H1 (cell line): Measurements from ENCODE around the gene OR52E2.

Source experiments
- ATF2 ChIP-seq: IDR thresholded peaks from 2 replicates; pipeline ENCODE4 v1.6.1; 2012; ENCODE audit warnings: low read length, inconsistent platforms
- CTCF ChIP-seq, 3 experiments: IDR thresholded peaks; 1 replicate in 2 of 3; 2 replicates in 1 of 3; pipeline versions ENCODE4 v1.5.1 to v1.6.1; 2011; ENCODE audit warnings: low read length in 3 of 3, mild to moderate bottlenecking in 3 of 3, inconsistent platforms in 2 of 3, low read depth in 1 of 3, moderate library complexity in 1 of 3; ENCODE audit not compliant: insufficient read depth in 1 of 3; ENCODE audit errors: control extremely low read depth in 1 of 3
- EGR1 ChIP-seq: IDR thresholded peaks from 2 replicates; pipeline ENCODE4 v1.6.1; 2011; ENCODE audit warnings: low read depth, low read length, borderline replicate concordance
- EP300 ChIP-seq, 2 experiments: IDR thresholded peaks; 1 replicate in 1 of 2; 2 replicates in 1 of 2; pipeline ENCODE4 v1.6.1; 2011 to 2012; ENCODE audit warnings: low read depth in 2 of 2, low read length in 2 of 2, mild to moderate bottlenecking in 2 of 2, borderline replicate concordance in 1 of 2, inconsistent platforms in 1 of 2, moderate library complexity in 1 of 2
- EZH2 ChIP-seq: fragments of 200-600 bp; sonication (generic); IDR thresholded peaks from 2 replicates; pipeline ENCODE4 v1.7.1; 2012; ENCODE audit warnings: low read depth, mild to moderate bottlenecking, moderate library complexity, low read length, inconsistent platforms; ENCODE audit not compliant: severe bottlenecking
- FOSL1 ChIP-seq: IDR thresholded peaks from 2 replicates; pipeline ENCODE4 v1.6.1; 2011; ENCODE audit warnings: mild to moderate bottlenecking, low read depth, low read length, moderate library complexity; ENCODE audit not compliant: insufficient read depth
- GTF2F1 ChIP-seq: IDR thresholded peaks from 2 replicates; pipeline ENCODE4 v1.6.1; 2012; ENCODE audit warnings: low read depth, low read length, improper control_type of control experiment, borderline replicate concordance
- JUN ChIP-seq: IDR thresholded peaks from 2 replicates; pipeline ENCODE4 v1.6.1; 2011; ENCODE audit warnings: low read depth, mild to moderate bottlenecking, improper control_type of control experiment, low read length
- MAFK ChIP-seq: IDR thresholded peaks from 2 replicates; pipeline ENCODE4 v1.6.1; 2012; ENCODE audit warnings: low read depth, mild to moderate bottlenecking, improper control_type of control experiment, low read length
- NANOG ChIP-seq: IDR thresholded peaks from 2 replicates; pipeline ENCODE4 v1.6.1; 2011; ENCODE audit warnings: low read length, low read depth, mild to moderate bottlenecking, inconsistent platforms; ENCODE audit not compliant: insufficient read depth, poor library complexity, severe bottlenecking
- POLR2A ChIP-seq, 2 experiments: IDR thresholded peaks; 1 replicate in 1 of 2; 2 replicates in 1 of 2; pipeline ENCODE4 v1.6.1; 2011; ENCODE audit warnings: low read depth in 2 of 2, low read length in 2 of 2, mild to moderate bottlenecking in 2 of 2; ENCODE audit errors: control extremely low read depth in 1 of 2
- POLR2AphosphoS5 ChIP-seq: IDR thresholded peaks from 2 replicates; pipeline ENCODE4 v1.6.1; 2011; ENCODE audit warnings: low read depth, low read length
- SP1 ChIP-seq: IDR thresholded peaks from 2 replicates; pipeline ENCODE4 v1.6.1; 2011; ENCODE audit warnings: low read depth, low read length
- USF2 ChIP-seq: IDR thresholded peaks from 2 replicates; pipeline ENCODE4 v1.6.1; 2011; ENCODE audit warnings: low read length, improper control_type of control experiment

- TF ChIP-seq CTCF (IDR thresholded peaks at IDR 0.05; ENCODE audit: control extremely low read depth in 1 of 3, insufficient read depth in 1 of 3, low read depth in 1 of 3, low read length in 3 of 3) (no peak), EZH2 (no peak), SP1 (no peak), EGR1 (no peak), GTF2F1 (no peak), USF2 (no peak), FOSL1 (no peak), POLR2AphosphoS5 (no peak), MAFK (no peak), ATF2 (no peak), POLR2A (IDR thresholded peaks at IDR 0.05; ENCODE audit: control extremely low read depth in 1 of 2, low read depth in 2 of 2, low read length in 2 of 2) (no peak), NANOG (no peak), EP300 (IDR thresholded peaks at IDR 0.05; ENCODE audit: borderline replicate concordance in 1 of 2, low read depth in 2 of 2, low read length in 2 of 2) (no peak), JUN (no peak)
Observed at GRCh38 chr11:5059391-5059790, at the start of gene OR52E2.
